Stimulated activated CD8-positive, alpha-beta memory T cell treated with anti-CD3 and anti-CD28 coated beads, Interleukin-12 subunit alpha, Interleukin-12 subunit beta, amount 100 ng/mL, for 4 hours (primary cell): ENCODE data around the gene TRMT11.
"Not testable (repeated sequence)": the region's sequence is repeated elsewhere in the genome, so short reads cannot be mapped to it uniquely, and the experiment has no call there.

Experiments
- DNase-seq: peaks from one replicate; pipeline ENCODE4 v3.0.0-alpha.2; 2020; ENCODE audit warnings: low read depth

TRMT11 gene

GRCh38 chr6:125956506-125957390, 29.6 kb upstream of the TRMT11 start, which contains the start of gene HINT3:
TSS of gene HINT3 (plus strand) at chr6:125956770. CDS start at chr6:125956978, 208 bp downstream.
- peak; percentile 94 for DNase-seq

GRCh38 chr6:125957391-125957693, 29.0 kb upstream of the TRMT11 start:
- DNase-seq, result no peak

GRCh38 chr6:125957845-125958244, 28.5 kb upstream of the TRMT11 start:
- no peak for DNase-seq

GRCh38 chr6:125959041-125959440, 27.3 kb upstream of the TRMT11 start:
- no peak for DNase-seq

- no peak for DNase-seq
These were observed 25.2 kb upstream of the TRMT11 start for GRCh38 chr6:125961117-125961516.

GRCh38 chr6:125962900-125963497, 23.3 kb upstream of the TRMT11 start:
- no peak for DNase-seq

- DNase-seq, result no peak
These were observed 22.5 kb upstream of the TRMT11 start for GRCh38 chr6:125963817-125964216.

GRCh38 chr6:125966569-125966968, 19.8 kb upstream of the TRMT11 start:
- no peak for DNase-seq

- no peak for DNase-seq
These were observed 17.8 kb upstream of the TRMT11 start for GRCh38 chr6:125968493-125968892.

- DNase-seq, result no peak
These were observed 15.6 kb upstream of the TRMT11 start for GRCh38 chr6:125970760-125971159.

GRCh38 chr6:125972478-125972877, 13.9 kb upstream of the TRMT11 start:
- not testable (repeated sequence) for DNase-seq

GRCh38 chr6:125974214-125974866, 12.0 kb upstream of the TRMT11 start:
- DNase-seq, result no peak

- DNase-seq, result no peak
These were observed 7.2 kb upstream of the TRMT11 start for GRCh38 chr6:125979101-125979500.

- no peak for DNase-seq
These were observed 4.7 kb upstream of the TRMT11 start for GRCh38 chr6:125981571-125982185.

- DNase-seq, result no peak
These were observed 2.9 kb upstream of the TRMT11 start for GRCh38 chr6:125983246-125983945.

- no peak for DNase-seq
These were observed 2.0 kb upstream of the TRMT11 start for GRCh38 chr6:125984311-125984710.

- no peak for DNase-seq
These were observed 818 bp upstream of the TRMT11 start for GRCh38 chr6:125985522-125985921.

- DNase-seq, result no peak
These were observed 400 bp upstream of the TRMT11 start for GRCh38 chr6:125985979-125986300.

GRCh38 chr6:125987026-125987617, 782 bp downstream of the TRMT11 start:
- DNase-seq, result no peak

GRCh38 chr6:125988280-125988679, 1.9 kb downstream of the TRMT11 start:
- no peak for DNase-seq

GRCh38 chr6:125989631-125990030, 3.3 kb downstream of the TRMT11 start:
- DNase-seq, result no peak

GRCh38 chr6:125991653-125992052, 5.3 kb downstream of the TRMT11 start:
- no peak for DNase-seq
